ENCODE data around the gene WDR7. TPM values are rescaled to one million over a fixed set of nuclear protein-coding genes. Genes with fewer than 3 reads are reported as not detected.

The WDR7 gene
- total RNA-seq, 6 experiments from 2014 or later, result 10.4 to 18.8 (median 15.3) TPM

DNA sequence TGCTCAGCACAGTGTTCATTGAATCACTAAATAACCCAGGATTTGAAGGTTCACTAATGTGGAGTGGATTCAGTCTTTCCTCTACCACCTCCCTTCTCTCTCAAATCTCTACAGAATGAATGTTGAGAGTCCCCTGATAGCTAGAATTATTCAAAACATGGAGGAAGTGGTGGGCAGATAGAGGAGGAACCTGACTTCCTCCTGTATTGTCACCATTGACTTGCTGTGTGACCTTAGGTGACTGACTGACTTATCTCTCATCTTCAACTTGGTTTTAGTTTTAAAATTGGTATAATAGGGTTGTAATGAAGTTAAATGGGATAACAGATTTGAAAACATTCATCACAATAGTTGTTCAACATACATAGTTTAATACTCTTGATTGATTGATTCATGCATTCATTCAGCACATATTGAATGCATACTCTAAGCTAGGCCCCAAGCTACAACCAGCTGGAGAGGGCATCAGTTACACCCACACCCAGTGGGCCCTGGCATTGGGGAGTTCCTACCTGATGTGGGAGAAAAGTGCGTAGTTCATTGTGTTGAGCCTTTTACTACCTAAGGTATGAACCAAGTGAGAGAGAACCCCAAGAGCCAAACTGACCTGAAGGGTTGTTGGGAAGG lies 96.0 kb downstream of the WDR7 start:
- WGBS (ENCODE audit: insufficient coverage, low coverage, low lambda C conversion rate, missing lambda C conversion rate), result 100% methylated on average over 1 of the region's 1 CpG
- intact Hi-C loops (cut with DNase I), result no loop called here
- DNase-seq (no peak), ATAC-seq (no peak)
- H3K4me1 ChIP-seq, result no peaks in the 10 kb centered on the region
- H3K4me3 ChIP-seq, result no peak overlapping the region
- no peak overlapping the region for H3K27ac ChIP-seq
- no peaks in the 10 kb centered on the region for H3K27me3 ChIP-seq
- H3K36me3 ChIP-seq, result no peaks in the 10 kb centered on the region
- no peak for TF ChIP-seq CTCF (IDR thresholded peaks at IDR 0.05)
- TF ChIP-seq POLR2A (IDR thresholded peaks at IDR 0.05), result no peak
- H3K9me3 ChIP-seq, result no peaks in the 10 kb centered on the region

DNA sequence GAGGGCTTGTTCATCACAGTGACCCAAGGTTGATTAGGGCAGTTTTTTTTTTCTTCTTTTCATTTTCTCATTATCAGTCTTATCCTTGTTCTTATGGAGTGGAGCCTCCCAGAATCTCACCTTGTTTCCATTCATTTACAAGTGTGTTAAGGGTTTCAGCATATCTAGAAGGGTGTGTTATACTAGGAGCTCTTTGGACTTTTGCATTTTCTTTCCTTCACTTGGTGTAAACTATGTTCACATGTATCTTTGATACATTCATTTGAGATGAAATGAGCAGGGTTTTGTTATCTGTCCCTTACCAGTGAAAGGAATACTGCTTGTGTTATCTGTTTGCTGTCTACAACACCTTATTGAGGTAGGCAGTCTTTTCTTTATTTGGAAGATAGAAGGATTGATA lies 96.7 kb downstream of the WDR7 start:
- H3K36me3 ChIP-seq, result no peaks in the 10 kb centered on the region
- no peak overlapping the region for H3K4me3 ChIP-seq
- intact Hi-C loops (cut with DNase I), result no loop called here
- no peak for ATAC-seq
- TF ChIP-seq POLR2A (IDR thresholded peaks at IDR 0.05), result no peak
- no peak for TF ChIP-seq CTCF (IDR thresholded peaks at IDR 0.05)
- no peaks in the 10 kb centered on the region for H3K27me3 ChIP-seq
- no peaks in the 10 kb centered on the region for H3K9me3 ChIP-seq
- no peak for DNase-seq
- H3K4me1 ChIP-seq, result no peaks in the 10 kb centered on the region
- no peak overlapping the region for H3K27ac ChIP-seq

GRCh38 chr18:56748698-56749268 lies 97.6 kb downstream of the WDR7 start:
- peak; percentile 59 to 69 (median 64) for TF ChIP-seq CTCF (IDR thresholded peaks at IDR 0.05)
- no peak for TF ChIP-seq POLR2A (IDR thresholded peaks at IDR 0.05)
- DNase-seq (no peak), ATAC-seq (peak; percentile 51 to 66 (median 61))
- no peaks in the 10 kb centered on the region for H3K36me3 ChIP-seq
- no peaks in the 10 kb centered on the region for H3K27me3 ChIP-seq
- intact Hi-C loops (cut with DNase I), result no loop called here
- 59% methylated on average over 2 of the region's 2 CpGs for WGBS (ENCODE audit: insufficient coverage, low coverage, low lambda C conversion rate, missing lambda C conversion rate)
- H3K4me1 ChIP-seq, result no peaks in the 10 kb centered on the region
- no peaks in the 10 kb centered on the region for H3K9me3 ChIP-seq
- H3K27ac ChIP-seq, result no peak overlapping the region
- no peak overlapping the region for H3K4me3 ChIP-seq

DNA sequence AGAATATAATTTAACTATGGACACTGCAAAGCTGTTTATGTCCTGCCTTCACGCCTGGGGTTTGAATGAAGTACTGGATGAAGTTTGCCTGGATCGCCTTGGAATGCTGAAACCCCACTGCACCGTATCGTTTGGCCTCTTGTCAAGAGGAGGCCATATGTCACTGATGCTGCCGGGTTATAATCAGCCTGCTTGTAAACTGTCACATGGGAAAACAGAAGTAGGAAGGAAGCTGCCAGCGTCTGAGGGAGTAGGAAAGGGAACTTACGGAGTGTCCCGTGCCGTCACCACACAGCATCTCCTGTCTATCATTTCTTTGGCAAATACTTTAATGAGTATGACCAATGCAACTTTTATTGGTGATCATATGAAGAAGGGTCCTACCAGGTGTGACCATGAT lies 105.8 kb downstream of the WDR7 start:
- Histone ChIP-seq H3K9me3 (no peaks in the 10 kb centered on the region), H3K27me3 (no peaks in the 10 kb centered on the region), H3K36me3 (no peaks in the 10 kb centered on the region), H3K4me3 (no peak overlapping the region), H3K27ac (no peak overlapping the region), H3K4me1 (no peaks in the 10 kb centered on the region)
- ATAC-seq, result peak; percentile 54 to 71 (median 66)
- intact Hi-C loops (cut with DNase I), result no loop called here
- WGBS (ENCODE audit: insufficient coverage, low coverage, low lambda C conversion rate, missing lambda C conversion rate), result 68% methylated on average over 7 of the region's 9 CpGs
- TF ChIP-seq POLR2A (IDR thresholded peaks at IDR 0.05) (no peak), CTCF (IDR thresholded peaks at IDR 0.05) (no peak)
- peak in 1 of 3 donors; percentile 15 for DNase-seq
